LNCaP clone FGC (cell line): ENCODE results near the gene NPAS3.

Source experiments
- DNase-seq: peaks from one replicate; pipeline ENCODE4 v3.0.0-alpha.2; 2011; ENCODE audit warnings: low read depth
- H3K4me3 ChIP-seq: 2 replicates; pipeline ENCODE4 v1.5.1; 2011; ENCODE audit warnings: mild to moderate bottlenecking, low read depth, low read length, control low read depth
- TF ChIP-seq, protein P1 (sequence below): IDR thresholded peaks from 2 replicates; pipeline ENCODE4 v1.5.1; 2012; ENCODE audit warnings: mild to moderate bottlenecking; ENCODE audit not compliant: control insufficient read depth, insufficient read depth; ENCODE audit errors: extremely low read depth

Gene NPAS3

GRCh38 chr14:33560718-33561431 lies 622.2 kb downstream of the NPAS3 start:
- TF ChIP-seq, protein P1, sequence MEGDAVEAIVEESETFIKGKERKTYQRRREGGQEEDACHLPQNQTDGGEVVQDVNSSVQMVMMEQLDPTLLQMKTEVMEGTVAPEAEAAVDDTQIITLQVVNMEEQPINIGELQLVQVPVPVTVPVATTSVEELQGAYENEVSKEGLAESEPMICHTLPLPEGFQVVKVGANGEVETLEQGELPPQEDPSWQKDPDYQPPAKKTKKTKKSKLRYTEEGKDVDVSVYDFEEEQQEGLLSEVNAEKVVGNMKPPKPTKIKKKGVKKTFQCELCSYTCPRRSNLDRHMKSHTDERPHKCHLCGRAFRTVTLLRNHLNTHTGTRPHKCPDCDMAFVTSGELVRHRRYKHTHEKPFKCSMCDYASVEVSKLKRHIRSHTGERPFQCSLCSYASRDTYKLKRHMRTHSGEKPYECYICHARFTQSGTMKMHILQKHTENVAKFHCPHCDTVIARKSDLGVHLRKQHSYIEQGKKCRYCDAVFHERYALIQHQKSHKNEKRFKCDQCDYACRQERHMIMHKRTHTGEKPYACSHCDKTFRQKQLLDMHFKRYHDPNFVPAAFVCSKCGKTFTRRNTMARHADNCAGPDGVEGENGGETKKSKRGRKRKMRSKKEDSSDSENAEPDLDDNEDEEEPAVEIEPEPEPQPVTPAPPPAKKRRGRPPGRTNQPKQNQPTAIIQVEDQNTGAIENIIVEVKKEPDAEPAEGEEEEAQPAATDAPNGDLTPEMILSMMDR, result no peak

GRCh38 chr14:33561488-33562175 lies 623.0 kb downstream of the NPAS3 start:
- TF ChIP-seq, protein P1, result no peak
- no peak overlapping the region for H3K4me3 ChIP-seq
- no peak for DNase-seq

More at GRCh38 chr14:33560718-33561431, 622.2 kb downstream of the NPAS3 start:
- H3K4me3 ChIP-seq, result no peak overlapping the region
- DNase-seq, result no peak

DNA sequence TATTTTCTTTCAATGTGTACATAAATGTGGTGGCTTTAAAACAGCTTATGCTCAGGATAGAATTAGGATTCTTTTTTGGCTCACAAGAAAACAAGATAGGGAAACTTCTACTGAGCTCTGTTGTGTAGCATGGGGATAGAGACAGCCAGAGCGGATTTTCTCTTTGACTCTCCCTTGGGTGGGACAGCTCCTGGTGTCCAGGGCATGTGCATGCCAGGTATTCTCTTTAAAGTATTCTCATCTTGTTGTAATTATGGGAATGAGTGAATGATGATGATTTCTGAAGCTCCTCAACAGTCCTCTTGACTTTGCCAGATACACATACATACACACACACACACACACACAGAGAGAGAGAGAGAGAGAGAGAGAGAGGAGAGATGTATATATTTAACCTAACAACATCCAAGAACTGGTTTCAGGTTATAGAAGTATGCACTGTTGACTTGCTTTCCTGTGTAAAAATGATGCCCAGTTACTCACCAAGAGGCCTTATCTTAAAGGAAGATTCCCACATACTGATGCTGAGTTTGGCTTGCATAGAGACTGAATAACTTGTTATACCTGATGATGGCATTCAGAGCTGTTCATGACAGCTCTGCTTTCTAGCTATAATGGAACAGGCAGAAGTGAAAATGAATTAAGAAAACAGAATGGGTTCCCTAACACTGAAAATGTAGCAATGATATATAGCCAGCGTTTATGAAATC lies 624.7 kb downstream of the NPAS3 start:
- TF ChIP-seq, protein P1, result no peak
- no peak overlapping the region for H3K4me3 ChIP-seq
- no peak for DNase-seq

GRCh38 chr14:33563901-33564197 lies 625.2 kb downstream of the NPAS3 start:
- DNase-seq, result no peak
- TF ChIP-seq, protein P1, result no peak
- no peak overlapping the region for H3K4me3 ChIP-seq

DNA sequence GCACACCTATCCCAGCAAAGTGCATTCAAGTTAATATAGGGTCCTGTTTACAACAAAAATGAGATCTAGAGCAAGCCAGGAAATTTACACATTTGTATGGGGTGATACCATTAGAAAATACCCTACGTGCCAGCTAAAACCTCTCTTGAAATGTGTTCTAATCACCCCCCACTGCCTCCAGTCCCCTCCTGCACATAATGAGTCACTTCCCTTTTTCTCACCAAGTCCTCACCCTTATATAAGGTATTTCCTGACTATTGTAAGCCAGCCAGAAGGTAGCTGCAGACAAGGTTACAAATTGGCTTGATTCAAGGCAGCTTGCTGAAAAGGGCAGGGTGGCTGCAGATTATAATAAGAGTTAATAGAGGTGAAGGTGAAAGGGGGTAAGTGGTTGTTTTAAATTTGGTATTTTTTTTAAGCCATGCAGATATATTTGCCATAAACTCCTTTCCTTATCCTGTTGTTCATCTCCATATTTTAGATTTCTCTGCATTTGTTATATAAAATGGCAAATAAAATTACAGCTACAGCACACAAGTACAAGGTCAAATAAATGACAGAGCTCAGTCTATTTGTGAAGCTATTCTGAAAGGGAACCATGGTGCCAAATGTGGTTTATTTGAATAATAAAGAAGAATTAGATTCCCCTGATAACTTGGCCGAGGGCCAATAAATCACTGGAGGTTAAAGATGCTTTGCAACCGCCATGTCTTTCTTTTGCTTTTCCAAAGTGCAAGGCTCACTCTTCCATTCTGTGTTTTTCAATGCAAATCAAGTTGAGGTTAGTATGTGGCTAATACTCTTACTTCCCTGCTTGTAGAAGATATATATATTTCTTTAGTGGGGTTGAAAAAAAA lies 626.3 kb downstream of the NPAS3 start:
- H3K4me3 ChIP-seq, result no peak overlapping the region

DNA sequence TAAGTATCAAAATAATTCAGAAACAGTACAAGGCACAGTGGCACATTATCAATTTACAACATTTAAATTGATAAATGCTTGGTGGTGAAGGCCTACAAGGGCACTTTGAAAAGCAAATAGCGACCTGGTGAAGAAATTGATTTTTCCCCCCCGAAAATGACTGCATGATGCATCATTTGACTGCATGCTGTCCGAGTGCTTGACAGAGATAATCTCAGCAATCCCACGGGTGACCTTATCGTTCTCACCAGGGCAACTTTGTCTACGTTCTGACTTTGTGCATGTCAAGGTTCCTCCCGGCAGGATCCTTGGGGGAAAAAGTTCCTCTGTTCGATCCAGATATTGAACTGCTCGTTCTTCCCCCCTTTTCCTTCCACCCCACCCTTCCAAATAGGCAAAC lies 627.4 kb downstream of the NPAS3 start:
- H3K4me3 ChIP-seq, result no peak overlapping the region
- TF ChIP-seq, protein P1, result no peak
- DNase-seq, result no peak

More for the DNA sequence above, 626.3 kb downstream of the NPAS3 start:
- TF ChIP-seq, protein P1, result no peak
- DNase-seq, result peak; percentile 13
